ENCODE measurements around the gene RAET1E. TPM values are rescaled to one million over a fixed set of nuclear protein-coding genes. Genes with fewer than 3 reads are reported as not detected.
"Not testable (repeated sequence)": the region's sequence is repeated elsewhere in the genome, so short reads cannot be mapped to it uniquely, and the experiment has no call there.

RAET1E gene
- total and polyA plus RNA-seq, 2 donors (not counting 1 experiment from before 2014, with no cell fraction given): not detected

- peaks cover 0 to 72% (median 44%) of the 10 kb centered on the region in 4 experiments for H3K27me3 ChIP-seq (replicated peaks in 1 of 4; ENCODE audit: control extremely low read depth in 1 of 4, control insufficient read depth in 3 of 4, insufficient read depth in 4 of 4, low read length in 3 of 4)
- H3K36me3 ChIP-seq (replicated peaks in 1 of 2; ENCODE audit: control extremely low read depth in 1 of 2, control insufficient read depth in 1 of 2, extremely low read depth in 1 of 2, insufficient read depth in 2 of 2, low read length in 1 of 2): no peaks in the 10 kb centered on the region
- peak; percentile 19 for TF ChIP-seq EZH2 (IDR thresholded peaks at IDR 0.05; ENCODE audit: borderline replicate concordance, insufficient read depth, low read depth, low read length, poor library complexity, severe bottlenecking)
- no peak for TF ChIP-seq CTCF (IDR thresholded peaks at IDR 0.05)
- WGBS (ENCODE audit: insufficient coverage): 4% methylated on average over 39 of the region's 40 CpGs
- DNase-seq: peak; percentile 85
- H3K79me2 ChIP-seq (ENCODE audit: control insufficient read depth, insufficient read depth, low read length): no peaks in the 10 kb centered on the region
- peak within 1 kb of the TSS; percentile 64 for H3K27ac Mint-ChIP-seq
- peak within 1 kb of the TSS; percentile 66 for H3K9ac ChIP-seq (ENCODE audit: low read length)
- POLR2A ChIA-PET: no interaction called here
- CTCF ChIA-PET: interaction anchor here (0.7 kb wide), 1 partner anchor 89 kb away, joined by 3 read pairs; no protein-coding TSS in a partner anchor
- peaks cover 84% of the 10 kb centered on the region for H3K27me3 Mint-ChIP-seq
- peak within 1 kb of the TSS; percentile 94 for H3K4me3 Mint-ChIP-seq
- H3K4me3 ChIP-seq (ENCODE audit: control extremely low read depth in 1 of 5, extremely low read depth in 1 of 5, insufficient read depth in 1 of 5, low read depth in 2 of 5, low read length in 4 of 5): peak within 1 kb of the TSS in 4 of 5 experiments; percentile 16 to 70 (median 52)
- peaks cover 29 to 32% of the 10 kb centered on the region in 2 donors for H3K4me1 ChIP-seq (ENCODE audit: control insufficient read depth in 2 of 2, insufficient read depth in 2 of 2, low read length in 2 of 2)
- intact Hi-C loops (cut with micrococcal nuclease): loop anchor here (2.0 kb wide), 1 partner anchor 58 kb away; the partner anchor contains the start of gene LRP11
- peak within 1 kb of the TSS; percentile 41 for H2AFZ ChIP-seq (ENCODE audit: insufficient read depth, low read depth, low read length, poor library complexity, severe bottlenecking)
- H3K27ac ChIP-seq (ENCODE audit: low read length in 2 of 2): no peak within 1 kb of the TSS
- H3K9me3 Mint-ChIP-seq (ENCODE audit: insufficient read depth): no peaks in the 10 kb centered on the region
- no peaks in the 10 kb centered on the region for H4K20me1 ChIP-seq (ENCODE audit: control insufficient read depth, insufficient read depth, low read length, poor library complexity, severe bottlenecking)
- H3K4me2 ChIP-seq (replicated peaks; ENCODE audit: low read depth, low read length, poor library complexity, severe bottlenecking): peak within 1 kb of the TSS; percentile 95
- H3K4me1 Mint-ChIP-seq: peaks cover 36% of the 10 kb centered on the region
- ATAC-seq (ENCODE audit: low read depth): peak; percentile 94
- H3K9me3 ChIP-seq (ENCODE audit: control extremely low read depth in 1 of 3, control insufficient read depth in 2 of 3, insufficient read depth in 1 of 3, low read length in 2 of 3): peaks cover 0 to 32% (median 0%) of the 10 kb centered on the region in 3 donors
Observed at GRCh38 chr6:149922642-149923326, 24.9 kb upstream of the RAET1E start, which contains the start of gene RAET1G. Gene RAET1G (minus strand): TSS chr6:149923121. CDS start chr6:149923010, 111 bp downstream.

- peaks cover 36% of the 10 kb centered on the region for H3K4me1 Mint-ChIP-seq
- Histone ChIP-seq H3K9me3 (ENCODE audit: control extremely low read depth in 1 of 3, control insufficient read depth in 2 of 3, insufficient read depth in 1 of 3, low read length in 2 of 3) (peaks cover 0 to 32% (median 0%) of the 10 kb centered on the region in 3 donors), H3K27me3 (replicated peaks in 1 of 4; ENCODE audit: control extremely low read depth in 1 of 4, control insufficient read depth in 3 of 4, insufficient read depth in 4 of 4, low read length in 3 of 4) (peaks cover 0 to 72% (median 42%) of the 10 kb centered on the region in 4 experiments), H3K4me2 (replicated peaks; ENCODE audit: low read depth, low read length, poor library complexity, severe bottlenecking) (peak overlapping the region; percentile 95), H3K4me1 (ENCODE audit: control insufficient read depth in 2 of 2, insufficient read depth in 2 of 2, low read length in 2 of 2) (peaks cover 29 to 32% of the 10 kb centered on the region in 2 donors)
- H3K27ac ChIP-seq (ENCODE audit: low read length in 2 of 2); DNase-seq; H2AFZ ChIP-seq (ENCODE audit: insufficient read depth, low read depth, low read length, poor library complexity, severe bottlenecking); H3K36me3 ChIP-seq (replicated peaks in 1 of 2; ENCODE audit: control extremely low read depth in 1 of 2, control insufficient read depth in 1 of 2, extremely low read depth in 1 of 2, insufficient read depth in 2 of 2, low read length in 1 of 2); POLR2A ChIA-PET; H3K27ac Mint-ChIP-seq; ATAC-seq (ENCODE audit: low read depth); H3K4me3 ChIP-seq (ENCODE audit: control extremely low read depth in 1 of 5, extremely low read depth in 1 of 5, insufficient read depth in 1 of 5, low read depth in 2 of 5, low read length in 4 of 5); H3K79me2 ChIP-seq (ENCODE audit: control insufficient read depth, insufficient read depth, low read length); H3K9ac ChIP-seq (ENCODE audit: low read length); H3K9me3 Mint-ChIP-seq (ENCODE audit: insufficient read depth); H4K20me1 ChIP-seq (ENCODE audit: control insufficient read depth, insufficient read depth, low read length, poor library complexity, severe bottlenecking): not testable (repeated sequence)
- CTCF ChIA-PET: interaction anchor here (0.7 kb wide), 1 partner anchor 88 kb away, joined by 3 read pairs; no protein-coding TSS in a partner anchor
- H3K4me3 Mint-ChIP-seq: peak overlapping the region; percentile 23
- peaks cover 77% of the 10 kb centered on the region for H3K27me3 Mint-ChIP-seq
- intact Hi-C loops (cut with micrococcal nuclease): loop anchor here (2.0 kb wide), 1 partner anchor 57 kb away; the partner anchor contains the start of gene LRP11
- 71% methylated on average over 4 of the region's 5 CpGs for WGBS (ENCODE audit: insufficient coverage)
Observed at GRCh38 chr6:149922091-149922490, 24.2 kb upstream of the RAET1E start.

Data from B cell (primary cell).